ENCODE results near the gene PATE3. TPM values are rescaled to one million over a fixed set of nuclear protein-coding genes. Genes with fewer than 3 reads are reported as not detected.

The PATE3 gene
- total RNA-seq, 1 donor from 2014 or later = not detected

GRCh38 chr11:125770583-125770982, 17.3 kb upstream of the PATE3 start:
- DNase-seq (ENCODE audit: low spot score, unreplicated experiment) = no peak
- Mint-ChIP-seq H3K4me1 (ENCODE audit: low read depth) (peaks cover 15% of the 10 kb centered on the region), H3K9me3 (ENCODE audit: low read depth) (no peaks in the 10 kb centered on the region), H3K27ac (no peak overlapping the region), H3K27me3 (peaks cover 21% of the 10 kb centered on the region), H3K36me3 (ENCODE audit: insufficient read depth) (no peaks in the 10 kb centered on the region), H3K4me3 (ENCODE audit: low read depth) (no peak overlapping the region)
- TF ChIP-seq CTCF (IDR thresholded peaks at IDR 0.05; ENCODE audit: unreplicated experiment) = no peak

- Mint-ChIP-seq H3K27ac (no peak overlapping the region), H3K36me3 (ENCODE audit: insufficient read depth) (no peaks in the 10 kb centered on the region), H3K4me3 (ENCODE audit: low read depth) (no peak overlapping the region), H3K4me1 (ENCODE audit: low read depth) (peaks cover 17% of the 10 kb centered on the region), H3K27me3 (peaks cover 21% of the 10 kb centered on the region), H3K9me3 (ENCODE audit: low read depth) (no peaks in the 10 kb centered on the region)
- TF ChIP-seq CTCF (IDR thresholded peaks at IDR 0.05; ENCODE audit: unreplicated experiment) = no peak
- no peak for DNase-seq (ENCODE audit: low spot score, unreplicated experiment)
Observed at GRCh38 chr11:125772834-125773505, 15.0 kb upstream of the PATE3 start.

- peaks cover 14% of the 10 kb centered on the region for H3K4me1 Mint-ChIP-seq (ENCODE audit: low read depth)
- no peak for TF ChIP-seq CTCF (IDR thresholded peaks at IDR 0.05; ENCODE audit: unreplicated experiment)
- H3K9me3 Mint-ChIP-seq (ENCODE audit: low read depth) = no peaks in the 10 kb centered on the region
- no peaks in the 10 kb centered on the region for H3K36me3 Mint-ChIP-seq (ENCODE audit: insufficient read depth)
- peaks cover 21% of the 10 kb centered on the region for H3K27me3 Mint-ChIP-seq
- H3K4me3 Mint-ChIP-seq (ENCODE audit: low read depth) = no peak overlapping the region
- DNase-seq (ENCODE audit: low spot score, unreplicated experiment) = no peak
- H3K27ac Mint-ChIP-seq = no peak overlapping the region
Observed at GRCh38 chr11:125773516-125773915, 14.4 kb upstream of the PATE3 start.

- no peaks in the 10 kb centered on the region for H3K36me3 Mint-ChIP-seq (ENCODE audit: insufficient read depth)
- peaks cover 14% of the 10 kb centered on the region for H3K4me1 Mint-ChIP-seq (ENCODE audit: low read depth)
- peaks cover 3% of the 10 kb centered on the region for H3K9me3 Mint-ChIP-seq (ENCODE audit: low read depth)
- DNase-seq (ENCODE audit: low spot score, unreplicated experiment) = no peak
- no peak overlapping the region for H3K27ac Mint-ChIP-seq
- peaks cover 6% of the 10 kb centered on the region for H3K27me3 Mint-ChIP-seq
- H3K4me3 Mint-ChIP-seq (ENCODE audit: low read depth) = no peak overlapping the region
- TF ChIP-seq CTCF (IDR thresholded peaks at IDR 0.05; ENCODE audit: unreplicated experiment) = no peak
Observed at GRCh38 chr11:125777309-125777708, 10.6 kb upstream of the PATE3 start.

- Mint-ChIP-seq H3K4me3 (ENCODE audit: low read depth) (no peak within 1 kb of the TSS), H3K27me3 (peaks cover 2% of the 10 kb centered on the region), H3K27ac (no peak within 1 kb of the TSS), H3K36me3 (ENCODE audit: insufficient read depth) (peaks cover 2% of the 10 kb centered on the region), H3K9me3 (ENCODE audit: low read depth) (peaks cover 3% of the 10 kb centered on the region), H3K4me1 (ENCODE audit: low read depth) (peaks cover 14% of the 10 kb centered on the region)
- TF ChIP-seq CTCF (IDR thresholded peaks at IDR 0.05; ENCODE audit: unreplicated experiment) = no peak
- DNase-seq (ENCODE audit: low spot score, unreplicated experiment) = no peak
Observed at GRCh38 chr11:125778728-125779127, 9.2 kb upstream of the PATE3 start, which contains the start of gene PATE2. Gene PATE2 (minus strand): TSS chr11:125778828. CDS start chr11:125778773, 55 bp downstream.

All from progenitor cell of endocrine pancreas (in vitro differentiated cells).